Measurements from ENCODE around the gene LRIG1.
"Not testable (repeated sequence)": the region's sequence is repeated elsewhere in the genome, so short reads cannot be mapped to it uniquely, and the experiment has no call there.

The LRIG1 gene

DNA sequence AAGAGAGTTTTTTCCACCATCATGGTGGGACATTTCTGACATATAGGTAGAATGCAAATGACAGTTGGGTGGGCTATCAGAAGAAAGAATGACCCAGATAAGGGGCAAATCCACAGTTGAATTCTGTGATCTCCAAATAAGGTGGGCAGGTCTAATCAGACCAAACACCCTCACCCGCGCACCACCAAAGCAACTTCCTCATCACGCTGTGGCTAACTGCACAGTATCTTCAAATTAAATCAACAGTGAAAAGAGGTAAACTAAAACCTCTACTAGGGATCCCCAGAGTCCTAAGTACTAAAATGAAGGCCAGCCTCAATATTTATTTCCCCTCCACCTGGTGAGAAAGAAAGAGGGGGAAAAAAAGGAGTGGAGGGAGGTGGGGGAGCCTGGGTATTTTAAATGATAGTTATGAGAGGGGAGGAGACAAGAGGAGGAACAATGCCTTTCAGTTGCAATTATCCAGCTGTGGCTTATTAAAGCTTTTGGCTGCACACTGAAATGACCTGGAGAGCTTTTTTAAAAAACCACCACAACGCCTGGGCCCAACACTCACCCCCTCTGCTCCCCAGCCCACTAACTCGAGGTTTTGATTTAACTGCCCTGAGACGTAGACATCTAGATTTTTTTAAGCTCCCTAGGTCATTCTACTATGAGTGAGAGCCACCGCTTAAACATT, 61.0 kb downstream of the LRIG1 start:
- no peak for DNase-seq

DNA sequence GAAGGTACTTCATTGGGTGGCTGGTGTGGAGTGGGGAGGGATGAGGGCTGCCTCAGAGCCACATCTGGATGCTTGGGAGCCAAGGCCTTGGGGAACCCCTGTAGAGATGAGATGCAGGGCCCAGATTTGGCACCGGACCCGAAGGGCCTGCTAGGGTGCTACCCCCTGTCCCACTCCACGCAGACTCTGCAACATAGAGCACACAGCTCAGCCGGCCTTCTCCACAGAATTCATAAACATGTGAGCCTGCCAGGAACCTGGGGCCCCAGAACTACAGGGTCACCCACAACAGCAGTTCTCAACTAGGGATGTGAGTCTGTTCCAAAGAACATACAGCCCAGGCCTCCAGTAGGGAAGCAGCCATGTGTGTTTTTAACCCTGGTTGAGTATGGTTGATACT, 62.8 kb downstream of the LRIG1 start:
- DNase-seq, result no peak

DNA sequence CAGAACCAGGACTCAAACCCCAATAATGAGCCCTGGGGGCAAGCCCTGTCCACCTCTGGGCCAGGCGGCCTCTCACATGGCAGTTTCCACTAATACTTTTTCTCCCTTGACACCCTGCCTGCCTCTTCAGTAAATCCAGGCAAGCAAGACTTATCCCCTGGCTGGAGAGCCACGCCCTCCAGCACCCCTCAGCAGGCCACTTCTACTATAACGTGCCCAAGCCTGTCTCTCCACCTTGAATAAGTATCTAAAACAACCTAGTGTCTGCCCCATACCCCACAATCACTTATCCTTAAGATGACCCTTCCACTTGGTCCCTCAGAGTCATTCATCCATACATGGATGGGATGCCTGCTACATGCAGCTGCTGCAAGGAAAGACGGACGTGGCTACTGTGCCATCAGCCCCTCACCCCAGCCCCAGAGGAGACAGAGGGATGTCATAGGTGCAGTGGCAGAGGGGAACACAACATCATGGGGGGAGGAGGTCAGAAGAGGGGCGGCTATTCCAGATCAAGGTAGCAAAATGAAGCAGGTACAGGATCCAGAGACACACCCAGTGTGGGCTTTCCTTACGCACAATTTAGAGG, 63.4 kb downstream of the LRIG1 start:
- DNase-seq, result no peak

DNA sequence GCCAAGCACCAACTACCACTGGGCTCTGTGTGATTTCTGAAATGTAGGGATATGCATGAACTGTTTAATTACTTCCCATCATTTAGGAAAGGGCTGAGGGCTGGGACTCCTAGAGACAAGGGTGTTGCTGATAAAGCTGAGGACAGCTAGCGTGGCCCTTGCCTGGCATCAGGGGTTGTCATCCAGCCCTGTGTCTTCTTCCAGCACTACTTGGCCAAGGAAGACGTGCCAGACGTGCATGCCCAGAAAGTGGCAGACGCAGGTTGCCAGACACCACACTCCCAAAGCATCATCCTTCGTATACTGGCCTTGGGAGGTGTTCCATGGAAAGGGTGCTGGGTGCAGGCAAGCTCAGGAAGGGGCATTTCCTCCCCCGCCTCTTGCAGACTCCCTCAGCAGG, 64.8 kb downstream of the LRIG1 start:
- no peak for DNase-seq

DNA sequence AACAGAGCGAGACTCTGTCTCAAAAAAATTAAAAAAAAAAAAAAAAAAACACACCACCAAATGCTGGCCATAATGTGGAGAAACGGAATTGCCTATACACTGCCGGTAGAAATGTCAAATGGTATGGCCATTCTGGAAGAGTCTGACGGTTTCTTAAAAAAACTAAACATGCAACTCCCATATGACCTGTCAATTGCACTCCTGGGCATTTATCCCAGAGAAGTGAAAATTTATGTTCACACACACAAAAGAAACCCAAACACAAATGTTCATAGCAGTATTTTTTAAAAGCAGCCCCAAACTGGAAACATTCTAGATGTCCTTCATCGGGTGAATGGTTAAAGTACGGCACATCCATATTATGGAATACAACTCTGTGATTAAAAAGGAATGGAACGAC, 66.1 kb downstream of the LRIG1 start:
- no peak for DNase-seq

DNA sequence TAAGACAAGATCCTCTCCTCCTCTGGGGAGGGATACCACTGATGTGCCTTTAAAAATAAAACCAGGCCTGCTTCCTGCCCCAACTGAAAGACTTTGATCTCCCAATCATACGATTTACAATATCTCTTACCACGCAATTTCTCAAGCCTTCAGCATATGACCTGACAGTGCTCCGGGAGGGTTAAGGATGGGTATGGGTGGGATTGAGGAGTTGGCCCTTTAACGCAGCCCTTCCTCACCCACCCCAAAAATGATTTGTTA, 67.4 kb downstream of the LRIG1 start:
- DNase-seq, result no peak

DNA sequence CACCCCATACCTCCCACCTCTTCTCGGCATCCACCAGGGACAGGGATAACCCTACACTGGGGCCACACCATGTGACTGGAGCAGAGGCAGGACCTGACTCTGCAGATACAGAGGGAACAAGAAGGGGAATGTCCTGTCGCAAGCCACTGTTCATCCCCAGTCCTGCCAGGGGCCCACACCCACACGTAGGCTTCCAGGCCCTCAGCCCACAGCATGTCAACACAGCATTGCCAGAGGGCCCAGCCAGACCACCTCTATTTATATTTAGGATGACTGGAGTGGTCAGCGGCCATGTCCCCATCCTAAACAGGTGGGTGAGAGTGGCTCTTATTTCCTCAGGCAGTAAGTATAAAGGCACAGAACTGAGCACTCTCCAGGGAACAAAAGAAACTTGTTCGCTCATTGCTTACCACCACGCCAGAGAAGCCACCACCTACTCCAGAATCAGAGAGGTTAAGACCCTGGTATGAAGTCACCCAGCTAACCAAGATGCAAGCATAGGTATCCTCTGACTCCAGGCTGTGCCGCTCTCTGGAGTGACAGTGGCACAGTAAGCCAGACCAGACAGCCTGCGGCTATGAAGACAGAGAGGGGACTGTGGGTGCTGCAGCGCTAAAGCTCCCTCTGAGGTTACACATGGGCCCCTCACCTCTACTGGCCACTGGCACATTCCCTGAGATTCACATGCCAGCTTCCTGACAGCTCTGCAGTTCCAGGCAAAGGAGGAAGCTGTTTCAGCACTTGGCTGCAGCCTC, 67.9 kb downstream of the LRIG1 start:
- no peak for DNase-seq

DNA sequence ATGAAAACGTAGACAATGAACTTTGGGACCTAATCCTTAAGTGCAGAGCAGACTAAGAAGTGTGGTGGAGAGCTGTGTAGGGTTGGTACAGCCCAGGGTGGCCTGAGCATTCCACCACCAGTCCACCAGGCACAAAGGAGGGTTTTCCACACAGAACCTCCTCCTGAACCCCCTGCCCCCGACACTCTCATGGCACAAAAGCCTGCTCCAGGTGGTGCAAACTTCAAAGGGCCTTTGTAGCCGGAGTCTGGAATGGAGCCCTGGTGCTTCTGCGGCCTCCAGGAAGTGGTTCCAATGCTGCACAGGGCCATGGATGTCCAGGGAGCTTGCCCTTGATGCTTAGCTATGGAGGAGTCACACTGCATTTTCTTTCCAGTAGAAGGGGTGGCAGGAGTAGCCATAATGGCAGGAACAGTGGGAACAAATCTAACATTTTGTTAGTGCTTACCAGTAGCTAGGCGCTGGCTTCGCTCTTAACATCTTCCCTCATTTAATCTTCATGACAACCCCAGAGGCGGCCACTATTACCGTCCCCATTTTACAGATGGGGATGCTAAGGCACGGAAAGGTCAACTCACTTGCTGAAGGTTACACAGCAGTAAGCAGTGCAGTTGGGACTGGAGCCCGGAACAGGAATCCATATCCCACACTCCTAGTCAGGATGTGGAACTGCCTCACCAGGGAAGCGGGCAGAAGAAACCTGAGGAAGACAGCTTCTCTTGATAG, 68.6 kb downstream of the LRIG1 start:
- DNase-seq, result no peak

DNA sequence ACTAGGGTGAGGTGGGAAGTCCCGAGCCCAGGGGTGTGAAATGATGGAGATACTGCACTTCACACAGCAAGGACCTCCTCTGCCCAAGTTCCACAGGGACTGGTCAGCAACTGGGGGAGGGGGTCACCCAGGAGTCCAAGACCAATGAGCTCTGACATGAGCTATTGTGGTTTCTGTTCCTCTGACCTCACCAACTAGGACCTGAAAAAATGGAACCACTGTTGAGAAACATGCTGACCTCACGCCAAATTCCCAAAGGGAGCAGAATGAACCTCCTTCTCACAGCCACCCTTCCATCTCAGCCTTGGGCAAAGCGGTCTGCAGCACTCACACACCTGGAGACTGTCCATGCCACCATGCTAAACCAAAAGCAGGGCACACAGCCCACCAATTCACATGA, 69.3 kb downstream of the LRIG1 start:
- no peak for DNase-seq

DNA sequence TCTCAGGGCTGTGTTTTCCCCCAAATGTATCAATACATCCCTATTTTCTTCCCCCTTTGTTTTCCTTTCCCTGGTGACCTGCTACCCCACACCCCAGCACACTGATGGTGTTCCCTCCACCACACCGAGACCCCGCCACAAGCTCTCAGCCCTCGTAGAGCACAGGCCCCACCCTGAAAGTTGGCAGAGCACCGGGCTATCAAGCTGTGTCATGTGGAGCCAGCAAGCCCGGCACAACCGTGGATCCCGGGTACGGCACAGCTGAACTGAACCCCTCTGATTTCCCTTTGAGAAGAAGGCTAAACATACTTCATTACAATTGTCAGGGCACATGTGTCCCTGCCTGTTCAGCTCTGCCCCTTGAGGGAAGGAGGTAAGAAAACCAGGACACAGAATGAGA, 69.9 kb downstream of the LRIG1 start:
- no peak for DNase-seq

DNA sequence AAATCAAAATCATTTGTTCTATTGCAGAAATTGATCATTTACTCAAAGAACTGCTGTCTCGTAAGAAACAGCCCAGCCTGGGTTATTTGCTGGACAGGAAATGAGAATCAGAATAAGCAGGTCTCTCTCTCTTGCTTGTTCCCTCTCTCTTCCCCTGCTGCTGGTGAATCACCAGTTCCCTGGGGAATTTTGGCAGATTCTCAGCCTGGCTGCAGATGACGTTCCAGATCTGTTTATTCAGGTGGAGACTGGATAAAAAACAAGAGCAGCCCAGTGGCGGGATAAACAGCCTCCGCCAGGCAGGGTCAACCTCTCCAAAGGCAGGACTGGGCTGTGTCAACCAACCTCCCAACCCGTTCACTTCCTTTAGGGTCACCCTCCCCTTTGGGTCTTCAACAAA, 72.1 kb downstream of the LRIG1 start:
- DNase-seq, result no peak

DNA sequence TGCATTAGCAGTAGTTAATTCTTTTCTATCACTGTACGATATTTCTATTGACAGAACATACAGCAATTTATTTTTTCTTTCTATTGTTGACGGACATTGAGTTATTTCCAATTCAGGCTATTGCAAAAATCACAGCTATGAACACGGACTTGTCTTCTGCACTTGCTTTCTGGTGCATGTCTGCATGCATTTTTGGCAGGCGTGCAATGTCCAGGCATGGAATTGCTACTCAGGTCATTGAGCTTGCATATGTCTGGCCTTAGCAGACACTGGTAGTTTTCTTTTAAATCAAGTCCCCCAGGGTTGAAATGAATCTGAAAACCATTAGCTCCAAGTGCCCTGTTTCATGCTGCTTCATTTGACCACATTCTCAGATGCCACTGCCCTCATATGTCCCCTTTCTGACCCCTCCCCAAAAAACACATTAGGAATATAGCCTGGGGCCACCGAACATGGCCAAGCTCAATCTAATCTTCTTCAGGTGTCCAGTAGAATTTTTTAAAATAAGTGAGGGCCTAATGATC, 72.8 kb downstream of the LRIG1 start:
- DNase-seq, result no peak

DNA sequence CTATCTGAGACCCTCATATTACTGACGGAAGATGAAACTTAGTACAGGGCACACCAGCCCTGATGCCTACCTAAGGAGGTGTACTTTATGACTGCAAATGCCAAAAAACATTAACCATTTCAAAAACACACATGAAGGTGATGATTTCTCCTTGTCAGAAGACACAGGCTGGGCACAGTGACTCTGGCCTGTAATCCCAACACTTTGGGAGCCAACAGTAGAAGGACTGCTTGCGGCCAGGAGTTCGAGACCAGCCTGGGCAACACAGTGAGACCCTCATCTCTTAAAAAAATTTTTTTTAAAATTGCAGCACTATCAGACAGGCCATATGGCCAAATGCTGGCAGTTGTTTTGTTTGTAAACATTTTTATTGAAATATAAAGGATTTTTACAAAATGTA, 73.5 kb downstream of the LRIG1 start:
- DNase-seq, result no peak

DNA sequence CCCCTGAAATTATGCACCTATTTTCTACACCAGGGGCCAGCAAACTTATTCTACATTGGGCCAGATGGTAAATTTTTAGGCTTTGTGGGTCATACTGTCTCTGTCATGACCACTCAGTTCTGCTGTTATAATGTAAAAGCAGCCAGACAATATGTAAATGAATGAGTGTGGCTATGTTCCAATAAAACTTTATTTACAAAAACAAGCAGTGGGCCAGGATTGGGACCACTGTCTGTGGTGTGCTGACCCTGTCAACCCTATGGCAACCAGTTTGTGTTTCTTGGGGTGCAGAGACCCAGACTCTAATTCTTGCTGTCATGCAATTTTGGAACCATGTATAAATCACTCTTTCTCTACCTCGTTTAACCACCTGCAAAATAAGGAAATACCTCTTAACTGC, 74.7 kb downstream of the LRIG1 start:
- no peak for DNase-seq

DNA sequence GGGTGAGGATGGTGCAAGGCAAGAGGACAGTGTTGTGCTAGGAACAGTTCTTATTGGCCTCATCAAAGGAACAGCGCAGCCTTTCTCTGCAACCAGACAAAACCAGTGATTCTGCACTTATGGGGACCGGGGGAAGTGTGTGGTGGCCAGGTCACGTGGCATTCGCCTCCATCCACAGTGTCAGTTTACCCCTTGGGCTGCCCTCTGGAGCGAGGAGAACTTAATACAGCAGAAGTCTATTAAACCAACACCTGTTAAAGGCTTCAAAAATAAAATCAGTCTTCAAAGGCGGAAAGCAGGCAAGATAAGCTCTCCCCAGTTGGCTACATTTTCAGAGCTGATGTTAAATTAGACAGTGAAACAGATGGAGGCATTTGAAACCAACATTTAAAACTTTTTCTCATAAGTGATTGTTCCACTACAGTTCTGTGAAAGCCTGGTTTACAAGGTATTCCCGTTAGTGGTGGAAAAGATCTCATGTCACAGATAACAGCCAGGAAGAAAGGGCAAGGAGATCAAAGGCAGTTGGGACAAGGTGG, 75.2 kb downstream of the LRIG1 start:
- no peak for DNase-seq

DNA sequence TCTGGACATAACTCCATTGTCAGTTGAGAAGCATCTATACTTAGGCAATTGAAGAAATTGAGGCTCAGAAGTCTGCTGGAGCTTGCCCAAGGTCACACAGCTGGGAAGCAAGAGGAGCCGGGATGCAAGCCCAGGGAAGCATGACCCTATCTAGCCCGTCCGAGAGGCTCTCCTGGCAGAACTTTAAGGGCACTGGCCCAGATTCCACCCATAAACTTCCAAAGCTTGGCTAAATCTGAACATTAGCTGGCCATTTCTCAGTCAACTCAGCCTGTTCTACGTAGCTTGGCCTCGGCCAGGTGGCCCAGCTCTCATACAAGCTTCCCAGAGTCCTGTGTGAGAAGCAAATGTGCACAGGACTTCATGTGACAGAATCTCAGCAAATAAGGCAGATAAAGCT, 75.8 kb downstream of the LRIG1 start:
- no peak for DNase-seq

DNA sequence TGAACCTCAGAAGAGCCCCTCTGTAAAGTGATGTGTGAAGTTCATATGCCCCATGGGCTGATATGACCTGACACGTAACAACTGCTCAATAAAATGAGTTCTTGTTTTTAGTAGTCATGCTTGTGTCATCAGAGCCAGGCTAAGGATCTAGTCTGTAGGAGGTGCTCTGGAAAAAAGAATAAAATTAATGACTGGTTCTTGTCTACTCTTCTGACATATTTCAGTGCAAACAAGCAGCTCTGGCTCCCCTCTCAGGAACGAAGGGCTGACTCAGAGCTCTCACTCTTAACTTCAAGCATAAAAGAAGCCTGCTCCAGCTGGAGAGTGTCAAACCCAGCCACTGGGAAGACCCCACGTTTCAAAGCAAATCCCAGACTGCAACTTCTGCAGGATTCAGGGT, 77.0 kb downstream of the LRIG1 start:
- no peak for DNase-seq

DNA sequence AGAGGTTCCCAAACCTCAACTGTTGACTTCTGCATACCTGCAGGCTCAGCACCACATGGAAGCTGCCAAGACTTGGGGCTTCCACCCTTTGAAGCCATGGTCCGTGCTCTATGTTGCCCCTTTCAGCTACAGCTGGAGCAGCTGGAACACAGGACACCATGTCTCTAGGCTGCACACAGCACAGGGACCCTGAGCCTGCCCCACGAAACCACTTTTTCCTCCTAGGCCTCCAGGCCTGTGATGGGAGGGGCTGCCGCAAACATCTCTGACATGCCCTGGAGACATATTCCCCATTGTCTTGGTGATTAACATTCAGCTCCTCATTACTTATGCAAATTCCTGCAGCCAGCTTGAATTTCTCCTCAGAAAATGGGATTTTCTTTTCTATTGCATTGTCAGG, 78.9 kb downstream of the LRIG1 start:
- not testable (repeated sequence) for DNase-seq

DNA sequence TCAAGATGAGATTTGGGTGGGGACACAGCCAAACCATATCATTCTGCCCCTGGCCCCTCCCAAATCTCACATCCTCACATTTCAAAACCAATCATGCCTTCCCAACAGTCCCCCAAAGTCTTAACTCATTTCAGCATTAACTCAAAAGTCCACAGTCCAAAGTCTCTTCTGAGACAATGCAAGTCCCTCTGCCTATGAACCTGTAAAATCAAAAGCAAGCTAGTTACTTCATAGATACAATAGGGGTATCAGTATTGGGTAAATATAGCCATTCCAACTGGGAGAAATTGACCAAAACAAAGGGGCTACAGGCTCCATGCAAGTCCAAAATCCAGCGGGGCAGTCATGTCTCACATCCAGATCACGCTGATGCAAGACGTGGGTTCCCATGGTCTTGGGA, 79.7 kb downstream of the LRIG1 start:
- DNase-seq, result not testable (repeated sequence)

DNA sequence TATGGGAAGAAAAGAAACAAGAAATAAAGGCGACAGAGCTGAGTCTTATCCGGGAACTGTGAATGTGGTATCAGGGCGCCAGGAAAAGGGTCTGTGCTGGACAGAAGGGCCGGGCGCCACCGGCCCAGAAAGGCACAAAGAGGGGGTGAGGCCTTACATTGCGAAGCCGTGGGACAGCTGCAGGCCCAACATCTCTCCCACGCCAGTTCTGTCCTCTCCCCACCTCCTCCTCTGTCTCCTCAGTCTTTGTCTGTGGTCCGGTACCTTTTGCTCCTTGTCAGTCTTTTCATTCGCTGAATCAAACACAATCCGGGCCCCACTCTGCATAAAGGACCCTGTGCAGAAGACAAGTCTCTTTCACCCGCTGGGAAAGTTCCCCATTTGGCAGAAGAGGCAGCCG, 81.8 kb downstream of the LRIG1 start:
- no peak for DNase-seq

DNA sequence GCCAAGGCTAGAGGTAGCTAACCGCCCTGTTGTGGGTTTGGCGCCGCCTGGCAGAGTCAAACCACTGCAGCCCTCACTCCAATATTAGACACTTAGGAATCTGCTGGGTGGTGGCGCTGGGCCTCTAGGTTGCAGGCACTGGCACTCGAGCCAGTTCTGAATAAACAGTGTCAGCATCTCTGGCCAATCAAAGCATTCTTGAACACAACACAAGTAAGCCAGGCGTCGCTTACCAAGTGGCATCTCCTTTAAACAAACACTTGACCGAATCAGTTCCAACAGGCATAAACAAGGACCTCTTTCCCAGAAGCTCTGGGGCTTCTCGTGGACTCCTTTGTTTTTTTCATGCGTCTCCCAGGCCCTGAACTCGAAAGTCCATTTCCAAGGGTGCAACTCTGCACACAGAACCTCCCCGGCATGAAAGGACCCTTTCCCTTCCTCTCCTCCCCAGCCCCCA, 82.3 kb downstream of the LRIG1 start:
- no peak for DNase-seq

DNA sequence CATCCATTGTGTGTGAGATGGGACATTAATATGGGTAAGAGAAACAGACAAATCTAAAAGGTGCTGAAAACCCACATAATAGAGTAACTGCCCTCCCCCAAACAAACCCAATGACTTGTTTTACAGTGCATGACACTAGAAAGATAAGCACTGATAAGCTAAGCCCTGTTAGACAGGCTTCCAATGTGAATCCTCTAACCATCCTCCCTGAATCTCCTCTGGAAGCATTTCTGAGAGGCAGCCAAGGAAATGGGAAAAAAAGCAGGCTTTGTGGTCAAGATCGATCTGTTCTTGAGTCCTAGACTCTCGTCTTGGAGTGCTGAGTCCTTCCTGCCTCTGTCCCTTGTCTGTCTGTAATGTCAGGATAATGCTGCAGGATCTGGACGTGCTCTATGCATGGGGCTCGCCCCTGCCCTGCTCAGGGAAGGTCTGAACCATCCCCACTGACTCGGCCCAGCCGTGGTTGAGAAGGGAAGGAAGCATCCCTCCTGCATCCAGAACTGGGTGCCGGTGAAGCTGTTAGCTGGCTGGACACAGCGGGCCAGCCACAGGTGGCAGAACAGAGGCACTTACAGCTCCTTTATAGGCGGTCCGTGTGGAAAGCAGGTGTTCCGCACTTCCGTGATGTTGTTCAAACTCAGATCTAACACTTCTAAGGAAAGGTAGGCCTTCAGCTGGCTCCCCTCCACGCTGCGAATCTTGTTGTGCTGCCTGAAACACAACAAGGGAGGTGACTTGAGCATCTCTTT, 84.1 kb downstream of the LRIG1 start:
- no peak for DNase-seq

Data from CD4-positive, alpha-beta T cell treated with Interleukin-15 for 1 hour (primary cell).